K562 (cell line): Measurements from ENCODE around the gene RBFA. TPM values are rescaled to one million over a fixed set of nuclear protein-coding genes. Genes with fewer than 3 reads are reported as not detected.

Experiments used
- ATAC-seq: fragments of 200-7000 bp; cut with Tn5 transposase; 3 replicates; pipeline ENCODE4 v1.9.1; 2020; ENCODE audit warnings: moderate library complexity
- BruUV-seq: library from RNA; stranded (reverse); fragments of 400-500 nt; replicated peaks from 2 replicates; lab custom pipeline; 2021; lab: Mats Ljungman, UMichigan
- CTCF ChIA-PET: fragments of 300-600 bp; formaldehyde crosslinking; extraction: SDS; loops from one replicate; lab custom pipeline; 2021; ENCODE audit warnings: low intra/inter-chr PET ratio; lab: Yijun Ruan, JAX
- POLR2A ChIA-PET: fragments of 300-600, 350-650 bp; sonication (Branson Sonifier 250); formaldehyde crosslinking; extraction: SDS; loops from one replicate; lab custom pipeline; 2021; ENCODE audit warnings: antibody characterized with exemption, inconsistent platforms; lab: Yijun Ruan, JAX
- DNase-seq, 4 experiments: peaks; one replicate each; pipeline versions ENCODE4 v3.0.0 to v3.0.0-alpha.2; 2011 to 2018; ENCODE audit warnings: low spot score in 3 of 4, mixed read lengths in 3 of 4; ENCODE audit errors: extremely low read depth in 1 of 4
- FAIRE-seq: peaks from 2 replicates; lab custom pipeline; 2011; peaks lifted over from hg19 to GRCh38; lab: Jason Lieb, UNC
- H2AFZ ChIP-seq: 2 replicates; pipeline ENCODE4 v1.6.0; 2011; ENCODE audit warnings: low read depth, low read length, control low read depth, inconsistent platforms
- H3K27ac ChIP-seq: fragments of 200-600 bp; 3 replicates; pipeline ENCODE4 v1.8.0; 2011; ENCODE audit warnings: low read depth, mild to moderate bottlenecking, control low read depth, inconsistent platforms, low read length, moderate library complexity, mixed read lengths; ENCODE audit errors: extremely low read depth
- H3K27me3 ChIP-seq, 2 experiments: fragments of 300-600 bp in 1 of 2; 2 replicates in 1 of 2; 3 replicates in 1 of 2; pipeline versions ENCODE4 v1.6.0 to v1.8.0; 2011; ENCODE audit warnings: inconsistent platforms in 2 of 2, low read length in 2 of 2, mild to moderate bottlenecking in 1 of 2, mixed read lengths in 1 of 2, moderate library complexity in 1 of 2; ENCODE audit not compliant: control insufficient read depth in 2 of 2, insufficient read depth in 2 of 2
- H3K36me3 ChIP-seq: fragments of 300-600 bp; 3 replicates; pipeline ENCODE4 v1.8.0; 2011; ENCODE audit warnings: mild to moderate bottlenecking, low read length, inconsistent platforms; ENCODE audit not compliant: control insufficient read depth, insufficient read depth
- H3K4me1 ChIP-seq, 2 experiments: fragments of 200-600 bp in 1 of 2; replicated peaks in 1 of 2; 2 replicates in 1 of 2; 3 replicates in 1 of 2; pipeline versions ENCODE4 v1.5.1 to v1.8.0; 2011; ENCODE audit warnings: inconsistent platforms in 2 of 2, low read length in 2 of 2, mild to moderate bottlenecking in 1 of 2, mixed read lengths in 1 of 2, moderate library complexity in 1 of 2; ENCODE audit not compliant: control insufficient read depth in 2 of 2, insufficient read depth in 2 of 2
- H3K4me2 ChIP-seq: 2 replicates; pipeline ENCODE4 v1.6.1; 2011; ENCODE audit warnings: low read length, control low read depth, inconsistent platforms, mixed read lengths; ENCODE audit not compliant: insufficient read depth
- H3K4me3 ChIP-seq: fragments of 200-600 bp; sonication (generic), shearing (Covaris generic); 2 replicates; pipeline ENCODE4 v1.5.1; 2016; ENCODE audit warnings: control low read depth, inconsistent platforms
- H3K79me2 ChIP-seq: fragments of 200-600 bp; 3 replicates; pipeline ENCODE4 v1.8.0; 2011; ENCODE audit warnings: low read length, inconsistent platforms; ENCODE audit not compliant: control insufficient read depth, insufficient read depth
- H3K9ac ChIP-seq, 2 experiments: 2 replicates each; pipeline versions ENCODE4 v1.6.0 to v1.6.1; 2011; ENCODE audit warnings: low read depth in 2 of 2, low read length in 2 of 2, control low read depth in 1 of 2, inconsistent platforms in 1 of 2, mild to moderate bottlenecking in 1 of 2, mixed read lengths in 1 of 2; ENCODE audit not compliant: insufficient read depth in 1 of 2
- H3K9me1 ChIP-seq: one replicate; pipeline ENCODE4 v1.6.0; 2011; ENCODE audit warnings: inconsistent platforms, mild to moderate bottlenecking, low read length, moderate library complexity; ENCODE audit not compliant: control insufficient read depth, insufficient read depth
- H3K9me3 ChIP-seq: replicated peaks from 2 replicates; pipeline ENCODE4 v1.5.1; 2011; ENCODE audit warnings: low read depth, low read length, inconsistent platforms; ENCODE audit not compliant: control insufficient read depth, insufficient read depth
- H4K20me1 ChIP-seq: replicated peaks from 2 replicates; pipeline ENCODE4 v1.6.1; 2011; ENCODE audit warnings: low read length, inconsistent platforms, mixed read lengths; ENCODE audit not compliant: control insufficient read depth, insufficient read depth
- CTCF ChIP-seq, 3 experiments: IDR thresholded peaks in 2 of 3; conservative IDR thresholded peaks in 1 of 3; 2 replicates each; pipeline ENCODE4 v1.5.1; 2011 to 2012; ENCODE audit warnings: low read length in 3 of 3, mild to moderate bottlenecking in 3 of 3, control low read depth in 2 of 3, improper control_type of control experiment in 1 of 3, inconsistent platforms in 1 of 3, low read depth in 1 of 3, mixed read lengths in 1 of 3, moderate library complexity in 1 of 3; ENCODE audit not compliant: insufficient read depth in 2 of 3
- CTCFL ChIP-seq: IDR thresholded peaks from 2 replicates; pipeline ENCODE4 v1.6.1; 2011; ENCODE audit warnings: borderline replicate concordance, low read depth, mild to moderate bottlenecking, moderate library complexity, low read length; ENCODE audit not compliant: insufficient read depth, poor library complexity, severe bottlenecking
- E2F3 ChIP-seq: fragments of 250-450 bp; sonication (Bioruptor Pico); IDR thresholded peaks from 2 replicates; pipeline ENCODE4 v1.4.0; 2020; ENCODE audit warnings: mild to moderate bottlenecking
- FOXA1 ChIP-seq: fragments of 450-650 bp; IDR thresholded peaks from 2 replicates; pipeline ENCODE4 v1.6.1; 2016; ENCODE audit warnings: mild to moderate bottlenecking, borderline replicate concordance
- HDAC8 ChIP-seq: fragments of 450-650 bp; IDR thresholded peaks from 2 replicates; pipeline ENCODE4 v1.6.1; 2016; ENCODE audit warnings: mild to moderate bottlenecking, missing genetic modification characterization, moderate library complexity, missing compliant biosample characterization
- NKRF ChIP-seq: fragments of 450-650 bp; IDR thresholded peaks from 2 replicates; pipeline ENCODE4 v1.6.1; 2016; ENCODE audit warnings: borderline replicate concordance
- RBBP5 ChIP-seq: fragments of 200-600 bp; sonication (generic); IDR thresholded peaks from 2 replicates; pipeline ENCODE4 v1.6.1; 2012; ENCODE audit warnings: borderline replicate concordance, mild to moderate bottlenecking, low read length, control low read depth, inconsistent platforms; ENCODE audit not compliant: insufficient read depth, poor library complexity, severe bottlenecking
- YY1 ChIP-seq, 3 experiments: IDR thresholded peaks; 2 replicates each; pipeline ENCODE4 v1.6.1; 2011; ENCODE audit warnings: low read length in 2 of 3, mild to moderate bottlenecking in 2 of 3, moderate library complexity in 2 of 3, borderline replicate concordance in 1 of 3, control low read depth in 1 of 3, low read depth in 1 of 3; ENCODE audit not compliant: insufficient read depth in 3 of 3, insufficient replicate concordance in 2 of 3, control insufficient read depth in 1 of 3, insufficient read length in 1 of 3; ENCODE audit errors: extremely low read depth in 1 of 3
- WGBS: fragments of 100-300 bp; shearing (Covaris generic); methylation state at CpG from one replicate; pipeline ENCODE4 v1.1.6; 2016; ENCODE audit warnings: low coverage, mixed read lengths; ENCODE audit not compliant: insufficient coverage; ENCODE audit errors: missing lambda C conversion rate; 5-methylcytosine and 5-hydroxymethylcytosine counted together
- in situ Hi-C: fragments of 300-500 bp; cut with MboI; formaldehyde crosslinking; loops from 4 replicates; pipeline ENCODE4 v1.15.0; 2018; ENCODE audit warnings: inconsistent platforms, mixed read lengths
- intact Hi-C: fragments of 100-400 bp; cut with micrococcal nuclease; formaldehyde crosslinking; loops from 2 replicates; pipeline ENCODE4 v1.14.2; 2022
- polyA plus RNA-seq, 8 experiments: library from polyadenylated mRNA; depleted of rRNA in 4 of 8; stranded (reverse) in 5 of 8; unstranded in 3 of 8; fragments of >200 nt; fragmentation: Nextera tagmentation in 2 of 8; fragmentation: Illumina TruSeq in 1 of 8; extraction: Ambion mirVana in 2 of 8; extraction: Trizol in 1 of 8; gene quantifications; 2 replicates each; pipeline versions ENCODE4 v1.2.1 to v1.2.3, GENCODE V29; 2011 to 2014; ENCODE audit warnings: inconsistent platforms in 1 of 8, missing spikeins in 1 of 8
- total RNA-seq, 7 experiments: library from RNA; depleted of rRNA in 6 of 7; stranded (reverse); fragments of >200 nt in 6 of 7; fragmentation: Illumina TruSeq in 2 of 7; extraction: Trizol in 2 of 7; gene quantifications; 2 replicates each; pipeline versions ENCODE4 v1.2.1 to v1.2.3, GENCODE V29; 2011 to 2021; ENCODE audit warnings: low replicate concordance in 1 of 7

Gene RBFA
- total and polyA plus RNA-seq, 9 of the 15 experiments (the other 6 are each of a cell fraction or from before 2014, with no cell fraction given), result 3.4 to 41.9 (median 25.8) TPM

GRCh38 chr18:79988071-79988450 lies 46.2 kb upstream of the RBFA start:
- Histone ChIP-seq H3K27ac (peak overlapping the region; percentile 95), H3K79me2 (peaks cover 64% of the 10 kb centered on the region), H3K9me3 (no peaks in the 10 kb centered on the region), H4K20me1 (peaks cover 9% of the 10 kb centered on the region; the same call in 1 of the 2 replicates), H3K9ac (peak overlapping the region; percentile 91 to 96), H3K4me1 (peaks cover 13% of the 10 kb centered on the region in 2 experiments; a peak in 4 of 5 replicates), H3K4me3 (peak overlapping the region; percentile 81), H3K9me1 (no peaks in the 10 kb centered on the region), H3K4me2 (peak overlapping the region; percentile 90; the same call in 1 of the 2 replicates), H3K36me3 (peaks cover 39% of the 10 kb centered on the region), H2AFZ (peak overlapping the region; percentile 81), H3K27me3 (no peaks in the 10 kb centered on the region)
- no TSS peak for BruUV-seq
- no peak for FAIRE-seq
- 0% methylated on average over 18 of the region's 48 CpGs for WGBS
- peak; percentile 89 for ATAC-seq
- POLR2A ChIA-PET, result interaction anchor here (0.6 to 1.7 kb wide), 5 partner anchors 11 to 379 kb away, joined by 3 to 4 read pairs (median 3); no protein-coding TSS in a partner anchor
- DNase-seq, result peak in 2 of 4 experiments; percentile 68 to 71
- CTCF ChIA-PET, result no interaction called here
- intact Hi-C loops (loop anchor here (2.0 kb wide), 1 partner anchor 167 kb away; no protein-coding TSS in a partner anchor), in situ Hi-C loops (no loop called here)
- TF ChIP-seq RBBP5 (peak; percentile 92), E2F3 (CRISPR knock-in tag) (0 out of 2 replicates have a peak, but pooled peaks have one; percentile 26), CTCFL (peak; percentile 17), HDAC8 (tag) (no peak), NKRF (peak; percentile 39; the same call in 1 of the 2 replicates), YY1 (IDR thresholded peaks at IDR 0.05; ENCODE audit: borderline replicate concordance in 1 of 3, control insufficient read depth in 1 of 3, extremely low read depth in 1 of 3, insufficient read depth in 3 of 3, insufficient read length in 1 of 3, insufficient replicate concordance in 2 of 3, low read depth in 1 of 3, low read length in 2 of 3) (peak in 2 of 3 experiments; percentile 11 to 42), FOXA1 (no peak), CTCF (IDR thresholded peaks at IDR 0.05 in 2 of 3, conservative IDR thresholded peaks at IDR 0.05 in 1 of 3; ENCODE audit: insufficient read depth in 2 of 3, low read depth in 1 of 3, low read length in 3 of 3) (peak; percentile 34 to 53 (median 49); a peak in 5 of 6 replicates)
